ENCODE results near the gene AGA.

Gene AGA

DNA sequence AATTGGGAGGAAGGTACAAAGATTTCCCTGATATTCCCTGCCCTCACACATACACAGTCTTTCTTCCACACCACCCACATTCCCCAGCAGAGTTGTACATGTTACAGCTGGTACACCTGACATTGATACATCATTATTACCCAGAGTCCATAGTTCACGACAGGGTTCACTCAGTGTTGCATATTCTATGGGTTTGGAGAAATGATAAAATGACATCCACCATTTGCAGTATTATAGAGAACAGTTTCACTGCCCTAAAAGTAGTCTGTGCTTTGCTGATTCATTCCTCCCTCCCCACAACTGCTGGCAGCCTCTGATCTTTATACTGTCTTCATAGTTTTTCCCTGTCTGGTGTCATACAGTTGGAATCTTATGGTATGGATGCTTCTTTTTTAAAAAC lies 15.0 kb downstream of the AGA start:
- H3K27ac ChIP-seq: no peak overlapping the region
- TF ChIP-seq, protein P1, sequence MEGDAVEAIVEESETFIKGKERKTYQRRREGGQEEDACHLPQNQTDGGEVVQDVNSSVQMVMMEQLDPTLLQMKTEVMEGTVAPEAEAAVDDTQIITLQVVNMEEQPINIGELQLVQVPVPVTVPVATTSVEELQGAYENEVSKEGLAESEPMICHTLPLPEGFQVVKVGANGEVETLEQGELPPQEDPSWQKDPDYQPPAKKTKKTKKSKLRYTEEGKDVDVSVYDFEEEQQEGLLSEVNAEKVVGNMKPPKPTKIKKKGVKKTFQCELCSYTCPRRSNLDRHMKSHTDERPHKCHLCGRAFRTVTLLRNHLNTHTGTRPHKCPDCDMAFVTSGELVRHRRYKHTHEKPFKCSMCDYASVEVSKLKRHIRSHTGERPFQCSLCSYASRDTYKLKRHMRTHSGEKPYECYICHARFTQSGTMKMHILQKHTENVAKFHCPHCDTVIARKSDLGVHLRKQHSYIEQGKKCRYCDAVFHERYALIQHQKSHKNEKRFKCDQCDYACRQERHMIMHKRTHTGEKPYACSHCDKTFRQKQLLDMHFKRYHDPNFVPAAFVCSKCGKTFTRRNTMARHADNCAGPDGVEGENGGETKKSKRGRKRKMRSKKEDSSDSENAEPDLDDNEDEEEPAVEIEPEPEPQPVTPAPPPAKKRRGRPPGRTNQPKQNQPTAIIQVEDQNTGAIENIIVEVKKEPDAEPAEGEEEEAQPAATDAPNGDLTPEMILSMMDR (conservative IDR thresholded peaks at IDR 0.05): no peak
- TF ChIP-seq ZFX (IDR thresholded peaks at IDR 0.05): no peak

DNA sequence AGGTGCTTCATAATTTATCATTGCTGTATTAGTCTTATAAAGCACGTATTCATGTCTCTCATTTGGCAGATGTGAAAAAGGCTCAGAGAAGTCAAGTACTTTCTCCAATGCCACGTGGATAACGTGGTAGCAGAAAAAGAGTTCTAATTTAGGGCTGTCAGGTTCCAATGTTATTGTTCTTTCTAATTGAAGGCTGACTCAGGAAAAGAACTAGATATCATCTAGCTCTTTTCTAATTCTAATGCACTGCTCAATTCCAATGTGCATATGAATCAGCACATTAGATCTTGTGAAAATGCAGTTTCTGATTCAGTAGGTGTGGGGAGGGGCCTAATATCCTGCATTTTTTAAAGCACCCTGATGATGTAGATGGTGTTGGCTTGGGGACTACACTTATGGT lies 22.8 kb downstream of the AGA start:
- no peak for TF ChIP-seq ZFX (IDR thresholded peaks at IDR 0.05)
- TF ChIP-seq, protein P1 (conservative IDR thresholded peaks at IDR 0.05): no peak

DNA sequence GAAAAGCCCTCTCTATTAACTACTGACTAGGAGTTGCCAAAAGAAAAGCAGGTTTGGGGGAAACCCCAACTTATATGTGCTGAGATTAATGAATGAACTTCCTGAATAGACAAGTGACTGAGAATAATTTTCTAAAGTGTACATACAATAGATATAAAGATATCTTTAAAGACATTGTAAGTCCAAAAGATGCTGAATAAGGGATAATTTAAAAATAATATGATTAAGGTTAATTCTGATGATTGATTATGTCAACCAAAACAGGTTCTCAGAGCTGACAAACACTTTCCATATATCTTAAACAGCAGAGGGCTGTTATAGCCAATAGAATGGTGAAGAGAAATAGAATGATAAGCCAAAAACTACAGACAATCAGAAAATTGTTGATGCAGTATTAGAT lies 28.6 kb downstream of the AGA start:
- no peak overlapping the region for H3K27ac ChIP-seq
- no peak for TF ChIP-seq ZFX (IDR thresholded peaks at IDR 0.05)
- TF ChIP-seq, protein P1 (conservative IDR thresholded peaks at IDR 0.05): no peak

More for the DNA sequence above, 22.8 kb downstream of the AGA start:
- no peak overlapping the region for H3K27ac ChIP-seq

DNA sequence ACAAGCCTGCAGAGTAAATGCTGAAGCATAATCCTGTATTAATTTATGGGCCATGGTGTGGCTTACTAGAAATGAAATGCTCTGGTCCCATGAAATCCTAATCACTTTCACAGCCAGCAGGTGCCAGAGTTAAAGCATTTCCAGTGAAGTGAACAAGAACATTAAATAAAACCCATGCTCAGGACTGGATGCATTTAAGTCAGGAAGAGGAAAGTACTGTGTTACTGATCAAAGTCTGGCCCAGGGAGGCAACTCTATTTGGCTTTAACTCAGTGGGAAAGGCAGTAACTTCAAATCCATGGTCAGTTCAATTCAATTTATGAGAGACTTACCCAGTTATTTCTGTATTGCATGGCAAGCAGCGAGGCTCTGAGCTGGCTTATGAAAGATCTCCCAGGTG lies 29.2 kb downstream of the AGA start:
- no peak overlapping the region for H3K27ac ChIP-seq
- TF ChIP-seq, protein P1 (conservative IDR thresholded peaks at IDR 0.05): no peak
- TF ChIP-seq ZFX (IDR thresholded peaks at IDR 0.05): no peak

DNA sequence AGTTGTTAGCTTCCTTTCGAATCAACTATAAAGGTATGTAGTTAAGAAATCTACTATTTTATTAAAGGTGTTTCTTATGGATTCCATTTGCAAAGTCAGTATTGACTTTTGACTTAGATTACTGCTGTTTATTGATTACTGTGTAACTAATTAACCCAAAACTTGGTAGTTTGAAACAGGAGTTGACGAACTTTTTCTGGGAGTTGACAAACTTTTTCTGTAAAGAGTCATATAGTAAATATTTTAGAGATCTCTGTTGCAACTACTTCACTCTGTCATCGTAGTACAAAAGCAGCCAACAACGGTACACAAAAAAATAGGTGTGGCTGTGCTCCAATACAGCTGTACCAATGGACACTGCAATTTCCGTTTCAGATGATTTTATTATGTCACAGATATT lies 30.2 kb downstream of the AGA start:
- TF ChIP-seq, protein P1 (conservative IDR thresholded peaks at IDR 0.05): no peak
- H3K27ac ChIP-seq: no peak overlapping the region

DNA sequence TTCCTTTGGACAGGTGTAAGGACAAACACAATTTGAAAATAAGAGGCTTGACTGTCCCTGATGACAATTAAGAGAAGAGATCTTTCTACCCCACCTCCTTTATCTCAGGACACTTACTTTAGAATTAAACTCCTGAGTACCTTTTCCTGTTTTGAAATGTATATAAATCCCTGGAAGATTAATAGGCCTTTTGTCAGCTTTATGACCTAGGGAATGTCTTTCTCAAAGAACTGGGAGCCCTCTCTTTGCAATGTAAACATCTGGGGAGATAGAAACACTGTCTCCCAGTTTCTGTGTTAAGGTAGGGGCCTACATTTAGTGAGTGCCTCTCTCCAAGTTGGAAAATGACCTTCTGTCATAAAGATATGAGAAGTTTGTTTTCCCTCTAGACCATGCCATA lies 31.7 kb downstream of the AGA start:
- no peak overlapping the region for H3K27ac ChIP-seq
- no peak for TF ChIP-seq ZFX (IDR thresholded peaks at IDR 0.05)
- TF ChIP-seq, protein P1 (conservative IDR thresholded peaks at IDR 0.05): no peak

DNA sequence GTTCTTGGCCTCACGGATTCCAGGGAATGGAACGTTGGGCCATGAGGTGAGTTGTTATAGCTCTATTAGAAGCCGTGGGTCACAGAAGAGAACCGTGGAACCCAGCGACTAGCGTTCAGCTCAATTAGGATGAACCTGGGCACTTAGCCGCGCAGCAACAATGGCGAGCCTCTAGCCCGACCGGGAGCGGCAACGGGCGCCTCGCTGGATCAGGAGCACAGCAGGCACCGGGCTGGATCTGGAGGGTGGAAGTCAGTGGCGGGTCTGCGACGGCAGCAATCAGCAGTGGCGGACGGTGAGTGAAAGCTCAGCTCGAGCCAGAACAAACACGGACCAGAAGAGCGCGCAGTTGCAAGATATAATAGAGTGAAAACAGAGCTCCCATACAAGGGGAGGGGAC lies 34.2 kb downstream of the AGA start:
- H3K27ac ChIP-seq: no peak overlapping the region
- TF ChIP-seq, protein P1 (conservative IDR thresholded peaks at IDR 0.05): no peak
- no peak for TF ChIP-seq ZFX (IDR thresholded peaks at IDR 0.05)
